Epithelial cell of esophagus (primary cell): ENCODE data around the gene TSR1.

Experiments
- DNase-seq: peaks from one replicate; pipeline ENCODE4 v3.0.0; 2010; ENCODE audit warnings: low read depth
- H3K4me3 ChIP-seq: 2 replicates; pipeline ENCODE4 v1.5.1; 2011; ENCODE audit warnings: mild to moderate bottlenecking, low read length, control low read depth
- TF ChIP-seq, protein P1 (sequence below): IDR thresholded peaks from 2 replicates; pipeline ENCODE4 v1.5.1; 2011; ENCODE audit warnings: low read depth, mild to moderate bottlenecking, low read length, control low read depth, inconsistent platforms; ENCODE audit not compliant: insufficient read depth; ENCODE audit errors: missing control alignments

The TSR1 gene

GRCh38 chr17:2351269-2351668 is 15.0 kb upstream of the TSR1 start:
- TF ChIP-seq, protein P1, sequence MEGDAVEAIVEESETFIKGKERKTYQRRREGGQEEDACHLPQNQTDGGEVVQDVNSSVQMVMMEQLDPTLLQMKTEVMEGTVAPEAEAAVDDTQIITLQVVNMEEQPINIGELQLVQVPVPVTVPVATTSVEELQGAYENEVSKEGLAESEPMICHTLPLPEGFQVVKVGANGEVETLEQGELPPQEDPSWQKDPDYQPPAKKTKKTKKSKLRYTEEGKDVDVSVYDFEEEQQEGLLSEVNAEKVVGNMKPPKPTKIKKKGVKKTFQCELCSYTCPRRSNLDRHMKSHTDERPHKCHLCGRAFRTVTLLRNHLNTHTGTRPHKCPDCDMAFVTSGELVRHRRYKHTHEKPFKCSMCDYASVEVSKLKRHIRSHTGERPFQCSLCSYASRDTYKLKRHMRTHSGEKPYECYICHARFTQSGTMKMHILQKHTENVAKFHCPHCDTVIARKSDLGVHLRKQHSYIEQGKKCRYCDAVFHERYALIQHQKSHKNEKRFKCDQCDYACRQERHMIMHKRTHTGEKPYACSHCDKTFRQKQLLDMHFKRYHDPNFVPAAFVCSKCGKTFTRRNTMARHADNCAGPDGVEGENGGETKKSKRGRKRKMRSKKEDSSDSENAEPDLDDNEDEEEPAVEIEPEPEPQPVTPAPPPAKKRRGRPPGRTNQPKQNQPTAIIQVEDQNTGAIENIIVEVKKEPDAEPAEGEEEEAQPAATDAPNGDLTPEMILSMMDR = no peak
- H3K4me3 ChIP-seq = no peak overlapping the region
- no peak for DNase-seq

DNA sequence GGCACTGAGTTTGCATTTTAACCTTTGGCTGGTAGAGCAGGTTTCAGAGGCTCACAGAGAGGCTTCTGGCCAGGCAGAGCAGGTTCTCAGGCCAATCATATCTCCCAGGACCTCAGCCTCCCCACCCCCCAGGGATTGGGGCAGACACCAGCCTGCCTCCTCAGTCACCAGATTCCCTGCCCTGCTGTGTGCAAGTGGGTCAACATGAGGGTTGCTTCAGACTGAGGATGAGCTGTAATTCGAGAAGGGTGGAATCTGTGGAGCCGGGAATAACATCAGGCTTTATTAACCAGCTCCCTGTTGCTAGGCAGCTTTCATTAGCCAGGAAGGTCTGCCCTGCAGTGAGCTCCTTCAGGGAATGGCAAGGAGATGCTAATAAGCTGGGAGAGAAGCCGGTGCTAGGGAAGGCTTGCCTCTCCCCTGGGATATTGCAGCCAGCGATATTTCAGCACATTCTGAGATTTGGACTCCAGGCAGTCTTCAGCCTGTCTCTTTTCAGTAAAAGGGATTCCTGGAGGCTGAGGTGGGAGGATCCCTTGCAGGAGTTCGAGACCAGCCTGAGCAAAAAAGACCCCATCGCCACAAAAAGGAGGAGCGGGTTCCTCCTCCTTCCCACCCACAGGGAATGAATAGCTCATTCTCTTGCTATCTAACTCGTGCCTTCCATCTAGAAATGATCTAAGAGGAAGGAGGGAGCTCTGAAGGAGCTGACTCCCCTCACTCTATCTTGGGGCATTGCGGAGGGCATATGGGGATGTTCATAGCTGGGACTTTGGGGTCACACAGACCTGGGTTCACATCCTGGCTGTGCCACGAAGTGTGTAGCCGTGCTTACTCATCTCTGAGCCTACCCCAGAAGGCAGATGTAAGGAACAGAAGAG is 11.8 kb upstream of the TSR1 start:
- TF ChIP-seq, protein P1 = no peak
- H3K4me3 ChIP-seq = no peak overlapping the region
- peak; percentile 86 for DNase-seq

DNA sequence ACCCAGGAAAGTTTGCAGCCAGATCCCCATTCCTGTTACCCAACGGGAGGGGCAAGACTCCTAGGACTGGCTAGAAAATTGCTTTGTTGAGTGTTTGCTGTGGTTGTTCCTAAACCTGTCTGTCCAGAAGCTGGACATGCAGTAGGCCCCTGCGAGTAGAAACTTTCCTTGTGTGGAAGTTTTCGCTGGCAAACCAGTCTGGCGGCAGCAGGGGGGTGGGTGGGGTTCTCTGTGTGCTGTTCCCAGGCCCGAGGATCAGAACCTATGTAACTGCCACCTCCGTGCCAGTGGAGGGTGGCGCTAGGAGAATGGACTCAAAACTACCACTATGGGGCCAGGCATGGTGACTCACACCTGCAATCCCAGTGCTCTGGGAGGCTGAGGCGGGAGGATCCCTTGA is 10.2 kb upstream of the TSR1 start:
- DNase-seq = peak; percentile 82
- H3K4me3 ChIP-seq = no peak overlapping the region
- TF ChIP-seq, protein P1 = no peak

- no peak overlapping the region for H3K4me3 ChIP-seq
- no peak for DNase-seq
- TF ChIP-seq, protein P1 = no peak
These were observed 8.3 kb upstream of the TSR1 start for GRCh38 chr17:2344528-2344927.

GRCh38 chr17:2343421-2343820 is 7.2 kb upstream of the TSR1 start:
- peak; percentile 41 for DNase-seq
- TF ChIP-seq, protein P1 = no peak
- H3K4me3 ChIP-seq = no peak overlapping the region

DNA sequence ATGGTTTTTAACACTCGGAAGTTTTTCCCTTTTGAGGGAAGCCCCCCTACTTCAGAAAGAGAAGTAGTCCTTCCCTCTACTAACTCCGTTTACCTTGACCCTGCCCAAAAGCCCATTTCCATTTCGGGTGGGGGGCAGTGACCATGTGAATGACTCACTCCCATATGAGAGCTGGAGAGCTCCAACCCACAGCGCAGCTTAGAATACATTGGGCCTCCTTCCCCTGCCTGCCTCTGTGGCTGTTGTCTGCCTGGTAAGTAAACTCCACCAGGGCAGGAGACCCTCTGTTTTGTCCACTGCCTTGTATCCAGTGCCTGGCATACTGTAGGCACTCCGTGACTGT is 2.0 kb upstream of the TSR1 start:
- no peak for DNase-seq
- H3K4me3 ChIP-seq = peak overlapping the region; percentile 99
- TF ChIP-seq, protein P1 = no peak
